ENCODE measurements around the gene ACOX1. TPM values are rescaled to one million over a fixed set of nuclear protein-coding genes. Genes with fewer than 3 reads are reported as not detected.

The ACOX1 gene
- total RNA-seq, 1 donor from 2014 or later, result 52.9 TPM

DNA sequence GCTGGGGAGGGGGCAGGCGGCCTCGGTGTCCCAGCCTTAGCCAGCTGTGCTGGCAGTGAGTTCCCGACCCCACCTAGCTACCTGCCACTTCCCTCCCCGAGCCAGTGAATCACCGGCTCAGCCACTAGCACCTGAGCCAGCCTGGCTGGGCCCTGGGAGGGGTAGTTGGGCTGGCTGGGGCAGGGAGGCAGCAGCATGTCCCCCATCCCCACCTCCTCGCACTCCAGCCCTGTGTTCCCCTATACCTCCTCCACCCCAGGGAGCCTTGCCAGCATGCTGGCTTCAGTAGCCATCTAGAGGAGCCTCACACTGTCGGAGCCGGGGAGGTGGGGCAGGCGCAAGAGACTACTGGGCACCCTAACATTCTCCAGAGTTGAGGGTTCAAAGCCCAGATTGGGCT lies 45.4 kb upstream of the ACOX1 start:
- Mint-ChIP-seq H3K36me3 (ENCODE audit: unreplicated experiment) (no peaks in the 10 kb centered on the region), H3K27me3 (ENCODE audit: unreplicated experiment) (peaks cover 7% of the 10 kb centered on the region), H3K9me3 (ENCODE audit: unreplicated experiment) (peaks cover 2% of the 10 kb centered on the region), H3K4me3 (ENCODE audit: unreplicated experiment) (no peak overlapping the region), H3K4me1 (ENCODE audit: low read depth, unreplicated experiment) (peaks cover 4% of the 10 kb centered on the region), H3K27ac (ENCODE audit: unreplicated experiment) (no peak overlapping the region)
- no peak for DNase-seq
- TF ChIP-seq, protein P1, sequence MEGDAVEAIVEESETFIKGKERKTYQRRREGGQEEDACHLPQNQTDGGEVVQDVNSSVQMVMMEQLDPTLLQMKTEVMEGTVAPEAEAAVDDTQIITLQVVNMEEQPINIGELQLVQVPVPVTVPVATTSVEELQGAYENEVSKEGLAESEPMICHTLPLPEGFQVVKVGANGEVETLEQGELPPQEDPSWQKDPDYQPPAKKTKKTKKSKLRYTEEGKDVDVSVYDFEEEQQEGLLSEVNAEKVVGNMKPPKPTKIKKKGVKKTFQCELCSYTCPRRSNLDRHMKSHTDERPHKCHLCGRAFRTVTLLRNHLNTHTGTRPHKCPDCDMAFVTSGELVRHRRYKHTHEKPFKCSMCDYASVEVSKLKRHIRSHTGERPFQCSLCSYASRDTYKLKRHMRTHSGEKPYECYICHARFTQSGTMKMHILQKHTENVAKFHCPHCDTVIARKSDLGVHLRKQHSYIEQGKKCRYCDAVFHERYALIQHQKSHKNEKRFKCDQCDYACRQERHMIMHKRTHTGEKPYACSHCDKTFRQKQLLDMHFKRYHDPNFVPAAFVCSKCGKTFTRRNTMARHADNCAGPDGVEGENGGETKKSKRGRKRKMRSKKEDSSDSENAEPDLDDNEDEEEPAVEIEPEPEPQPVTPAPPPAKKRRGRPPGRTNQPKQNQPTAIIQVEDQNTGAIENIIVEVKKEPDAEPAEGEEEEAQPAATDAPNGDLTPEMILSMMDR (IDR thresholded peaks at IDR 0.05; ENCODE audit: partially characterized antibody, unreplicated experiment), result no peak

DNA sequence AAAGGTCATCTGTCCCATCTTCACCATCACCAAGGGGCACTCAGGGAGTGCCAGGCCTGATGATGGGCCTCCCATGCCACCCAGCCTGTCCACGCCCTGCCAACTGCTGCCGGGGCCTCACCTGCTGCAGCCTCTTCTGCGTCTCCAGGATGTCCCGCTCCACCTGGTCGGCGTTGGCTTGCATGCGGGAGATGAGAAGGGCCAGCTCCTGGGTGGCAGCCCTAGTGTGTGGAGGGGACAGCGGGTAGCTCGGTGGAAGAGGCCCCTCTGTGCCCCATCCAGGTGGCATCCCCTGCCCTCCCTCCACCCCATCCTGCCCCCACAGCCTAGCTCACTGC lies 44.9 kb upstream of the ACOX1 start:
- no peak for DNase-seq
- H3K36me3 Mint-ChIP-seq (ENCODE audit: unreplicated experiment), result no peaks in the 10 kb centered on the region

DNA sequence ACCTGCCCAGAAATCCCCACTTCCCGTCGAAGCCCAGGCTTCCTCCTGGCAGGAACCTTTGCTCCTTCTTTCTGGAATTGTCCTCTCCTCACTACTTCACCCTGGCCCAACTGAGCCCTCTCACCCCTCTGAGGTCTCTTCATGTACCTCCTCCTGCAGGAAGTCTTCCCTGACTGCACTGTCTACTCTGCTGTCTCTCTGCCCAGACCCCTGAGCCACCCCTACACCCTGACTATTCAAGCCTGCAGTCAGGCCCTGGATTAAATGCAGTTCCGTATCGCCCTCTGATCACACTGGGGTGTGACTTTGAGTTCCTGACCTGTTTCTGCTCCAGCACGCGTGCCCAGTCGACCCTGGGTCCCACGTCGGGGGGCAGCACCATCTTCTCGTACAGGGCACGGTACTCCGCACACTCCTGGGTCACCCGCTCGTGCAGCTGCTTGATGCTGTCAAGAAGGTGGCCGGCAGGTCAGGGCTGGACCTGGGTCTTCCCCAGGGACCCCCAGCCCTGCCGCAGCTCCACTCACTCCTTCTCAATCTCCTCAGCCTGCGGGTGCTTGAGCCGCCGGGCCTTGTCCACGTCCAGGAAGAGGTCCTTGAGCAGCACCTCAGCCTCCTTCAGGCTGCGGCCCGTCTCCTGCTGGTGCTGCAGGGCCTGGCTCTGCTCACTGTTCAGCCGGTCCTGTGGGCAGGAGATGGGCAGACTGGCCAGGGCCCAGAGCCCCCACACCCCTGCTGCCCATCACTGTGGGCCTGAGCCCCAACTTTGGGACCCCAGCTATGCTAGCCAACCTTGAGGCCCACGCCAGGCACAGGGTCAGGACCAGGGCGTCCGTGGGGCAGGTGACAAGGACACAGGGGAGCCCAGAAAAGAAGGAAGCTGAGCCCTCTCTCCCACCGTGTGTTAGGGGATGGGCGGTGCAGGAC lies 44.3 kb upstream of the ACOX1 start:
- H3K4me1 Mint-ChIP-seq (ENCODE audit: low read depth, unreplicated experiment), result peaks cover 4% of the 10 kb centered on the region
- H3K4me3 Mint-ChIP-seq (ENCODE audit: unreplicated experiment), result no peak overlapping the region
- no peak for DNase-seq
- H3K27me3 Mint-ChIP-seq (ENCODE audit: unreplicated experiment), result peaks cover 7% of the 10 kb centered on the region
- peaks cover 2% of the 10 kb centered on the region for H3K9me3 Mint-ChIP-seq (ENCODE audit: unreplicated experiment)
- no peaks in the 10 kb centered on the region for H3K36me3 Mint-ChIP-seq (ENCODE audit: unreplicated experiment)
- H3K27ac Mint-ChIP-seq (ENCODE audit: unreplicated experiment), result no peak overlapping the region
- TF ChIP-seq, protein P1 (IDR thresholded peaks at IDR 0.05; ENCODE audit: partially characterized antibody, unreplicated experiment), result no peak

More for the DNA sequence above, 44.9 kb upstream of the ACOX1 start:
- Mint-ChIP-seq H3K4me1 (ENCODE audit: low read depth, unreplicated experiment) (peaks cover 4% of the 10 kb centered on the region), H3K9me3 (ENCODE audit: unreplicated experiment) (peaks cover 2% of the 10 kb centered on the region), H3K27me3 (ENCODE audit: unreplicated experiment) (peaks cover 7% of the 10 kb centered on the region), H3K27ac (ENCODE audit: unreplicated experiment) (no peak overlapping the region), H3K4me3 (ENCODE audit: unreplicated experiment) (no peak overlapping the region)
- TF ChIP-seq, protein P1 (IDR thresholded peaks at IDR 0.05; ENCODE audit: partially characterized antibody, unreplicated experiment), result no peak

DNA sequence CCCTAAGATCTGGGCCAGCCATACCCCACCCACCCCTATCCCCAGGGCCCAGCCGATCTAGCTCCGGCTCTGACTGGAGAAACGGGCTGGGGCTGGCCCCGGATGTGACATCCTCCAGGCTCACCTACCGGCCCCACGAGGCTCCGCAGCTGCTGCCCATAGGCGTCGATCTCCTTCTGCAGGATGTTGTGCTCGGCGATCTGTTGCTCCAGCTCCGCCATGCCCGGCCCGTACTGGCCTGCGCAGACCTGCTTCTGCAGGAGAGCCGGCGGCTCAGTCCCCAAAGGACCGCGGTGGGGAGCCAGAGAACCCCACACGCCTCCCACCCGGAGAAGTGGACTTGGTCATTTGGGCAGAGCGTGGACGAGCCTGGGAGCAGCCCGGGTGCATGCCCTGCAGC lies 43.3 kb upstream of the ACOX1 start:
- no peak overlapping the region for H3K4me3 Mint-ChIP-seq (ENCODE audit: unreplicated experiment)
- DNase-seq, result no peak
- peaks cover 2% of the 10 kb centered on the region for H3K9me3 Mint-ChIP-seq (ENCODE audit: unreplicated experiment)

More for the DNA sequence above, 43.3 kb upstream of the ACOX1 start:
- Mint-ChIP-seq H3K36me3 (ENCODE audit: unreplicated experiment) (no peaks in the 10 kb centered on the region), H3K27ac (ENCODE audit: unreplicated experiment) (no peak overlapping the region), H3K4me1 (ENCODE audit: low read depth, unreplicated experiment) (peaks cover 4% of the 10 kb centered on the region), H3K27me3 (ENCODE audit: unreplicated experiment) (peaks cover 7% of the 10 kb centered on the region)
- TF ChIP-seq, protein P1 (IDR thresholded peaks at IDR 0.05; ENCODE audit: partially characterized antibody, unreplicated experiment), result no peak

Measured in glutamatergic neuron (in vitro differentiated cells).